Measurements from ENCODE around the gene SLC9A4.

Gene SLC9A4

GRCh38 chr2:102455061-102455670, 17.9 kb upstream of the SLC9A4 start:
- no peak for DNase-seq

- DNase-seq, result no peak
Measured at GRCh38 chr2:102460467-102460866, 12.6 kb upstream of the SLC9A4 start.

- DNase-seq, result no peak
Measured at GRCh38 chr2:102461188-102461587, 11.8 kb upstream of the SLC9A4 start.

GRCh38 chr2:102463160-102463559, 9.9 kb upstream of the SLC9A4 start:
- no peak for DNase-seq

GRCh38 chr2:102470168-102470567, 2.9 kb upstream of the SLC9A4 start:
- DNase-seq, result no peak

GRCh38 chr2:102473631-102474030, 605 bp downstream of the SLC9A4 start:
- no peak for DNase-seq

- DNase-seq, result no peak
Measured at GRCh38 chr2:102474785-102475184, 1.8 kb downstream of the SLC9A4 start.

- no peak for DNase-seq
Measured at GRCh38 chr2:102478686-102479470, 5.9 kb downstream of the SLC9A4 start.

GRCh38 chr2:102480285-102481195, 7.5 kb downstream of the SLC9A4 start:
- DNase-seq, result no peak

GRCh38 chr2:102481931-102482330, 8.9 kb downstream of the SLC9A4 start:
- DNase-seq, result no peak

GRCh38 chr2:102483086-102483485, 10.1 kb downstream of the SLC9A4 start:
- no peak for DNase-seq

GRCh38 chr2:102484310-102485061, 11.5 kb downstream of the SLC9A4 start:
- DNase-seq, result no peak

- DNase-seq, result no peak
Measured at GRCh38 chr2:102485147-102485785, 12.2 kb downstream of the SLC9A4 start.

- no peak for DNase-seq
Measured at GRCh38 chr2:102486941-102487702, 14.1 kb downstream of the SLC9A4 start.

GRCh38 chr2:102487761-102488462, 14.9 kb downstream of the SLC9A4 start:
- no peak for DNase-seq

- DNase-seq, result no peak
Measured at GRCh38 chr2:102489646-102490045, 16.6 kb downstream of the SLC9A4 start.

- DNase-seq, result no peak
Measured at GRCh38 chr2:102492006-102492405, 19.0 kb downstream of the SLC9A4 start.

GRCh38 chr2:102494570-102494969, 21.5 kb downstream of the SLC9A4 start:
- no peak for DNase-seq

GRCh38 chr2:102498414-102498813, 25.4 kb downstream of the SLC9A4 start:
- DNase-seq, result no peak

- no peak for DNase-seq
Measured at GRCh38 chr2:102499558-102499957, 26.5 kb downstream of the SLC9A4 start.

GRCh38 chr2:102502576-102502975, 29.6 kb downstream of the SLC9A4 start:
- no peak for DNase-seq
